HEK293T (cell line): Measurements from ENCODE around the gene NTN1.
A peak's percentile ranks its signal among the peaks of the same experiment; 100 is the strongest.

Source experiments
- CTCF ChIA-PET: fragments of 350-600 bp; formaldehyde crosslinking; extraction: SDS; loops from one replicate; lab custom pipeline; 2021; ENCODE audit warnings: antibody characterized with exemption, inconsistent platforms; lab: Yijun Ruan, JAX
- POLR2A ChIA-PET: fragments of 350-600 bp; formaldehyde crosslinking; extraction: SDS; loops from one replicate; lab custom pipeline; 2020; ENCODE audit warnings: antibody characterized with exemption, inconsistent platforms; lab: Yijun Ruan, JAX
- DNase-seq: peaks from one replicate; pipeline ENCODE4 v3.0.0; 2012; ENCODE audit warnings: mixed read lengths; ENCODE audit errors: extremely low spot score
- ARNT ChIP-seq: fragments of 450-650 bp; IDR thresholded peaks from 2 replicates; pipeline ENCODE4 v1.6.1; 2017; ENCODE audit warnings: mild to moderate bottlenecking
- BHLHE40 ChIP-seq: fragments of 450-650 bp; IDR thresholded peaks from 2 replicates; pipeline ENCODE4 v1.6.1; 2016; ENCODE audit warnings: mild to moderate bottlenecking, moderate library complexity, borderline replicate concordance
- CTBP1 ChIP-seq: fragments of 450-650 bp; IDR thresholded peaks from 2 replicates; pipeline ENCODE4 v1.6.1; 2016; ENCODE audit warnings: borderline replicate concordance
- ELF4 ChIP-seq: fragments of 450-650 bp; IDR thresholded peaks from 2 replicates; pipeline ENCODE4 v1.6.1; 2017; ENCODE audit warnings: antibody characterized with exemption
- FOXA1 ChIP-seq: fragments of 450-650 bp; IDR thresholded peaks from 2 replicates; pipeline ENCODE4 v1.6.1; 2016; ENCODE audit warnings: mild to moderate bottlenecking
- FOXK2 ChIP-seq: fragments of 450-650 bp; IDR thresholded peaks from 2 replicates; pipeline ENCODE4 v1.6.1; 2016; ENCODE audit warnings: mild to moderate bottlenecking
- FOXM1 ChIP-seq: fragments of 450-650 bp; IDR thresholded peaks from 2 replicates; pipeline ENCODE4 v1.6.1; 2017; ENCODE audit warnings: mild to moderate bottlenecking, borderline replicate concordance
- HDGF ChIP-seq: fragments of 450-650 bp; IDR thresholded peaks from 2 replicates; pipeline ENCODE4 v1.6.1; 2017; ENCODE audit warnings: antibody characterized with exemption, borderline replicate concordance
- L3MBTL2 ChIP-seq: fragments of 450-650 bp; conservative IDR thresholded peaks from 2 replicates; pipeline ENCODE4 v1.6.1; 2016; ENCODE audit warnings: mild to moderate bottlenecking
- LEF1 ChIP-seq: fragments of 450-650 bp; IDR thresholded peaks from 2 replicates; pipeline ENCODE4 v1.6.1; 2017; ENCODE audit warnings: mild to moderate bottlenecking, borderline replicate concordance
- NFRKB ChIP-seq: fragments of 450-650 bp; IDR thresholded peaks from 2 replicates; pipeline ENCODE4 v1.6.1; 2016; ENCODE audit warnings: mild to moderate bottlenecking, moderate library complexity
- PKNOX1 ChIP-seq: fragments of 450-650 bp; IDR thresholded peaks from 2 replicates; pipeline ENCODE4 v1.6.1; 2016
- SP1 ChIP-seq: fragments of 450-650 bp; IDR thresholded peaks from 2 replicates; pipeline ENCODE4 v1.6.1; 2017
- SUZ12 ChIP-seq: fragments of 450-650 bp; IDR thresholded peaks from 2 replicates; pipeline ENCODE4 v1.6.1; 2016; ENCODE audit warnings: mild to moderate bottlenecking
- TARDBP ChIP-seq: fragments of 450-650 bp; IDR thresholded peaks from 2 replicates; pipeline ENCODE4 v1.6.1; 2016
- ZNF384 ChIP-seq: fragments of 450-650 bp; IDR thresholded peaks from 2 replicates; pipeline ENCODE4 v1.6.1; 2016

Gene NTN1

GRCh38 chr17:9217151-9218056 is 196.1 kb downstream of the NTN1 start:
- POLR2A ChIA-PET, result no interaction called here
- DNase-seq, result no peak
- TF ChIP-seq CTBP1 (no peak), ZNF384 (peak; percentile 53; the same call in 1 of the 2 replicates)
- CTCF ChIA-PET, result interaction anchor here (0.6 kb wide), 1 partner anchor 536 kb away, joined by 3 read pairs; no protein-coding TSS in a partner anchor

GRCh38 chr17:9218064-9218635 is 196.8 kb downstream of the NTN1 start:
- TF ChIP-seq SP1 (no peak), ZNF384 (no peak), FOXK2 (no peak), ELF4 (no peak), LEF1 (no peak), PKNOX1 (no peak), HDGF (no peak), FOXA1 (no peak), L3MBTL2 (no peak), NFRKB (no peak), BHLHE40 (no peak)
- CTCF ChIA-PET, result interaction anchor here (0.6 kb wide), 1 partner anchor 359 kb away, joined by 3 read pairs; no protein-coding TSS in a partner anchor
- no peak for DNase-seq
- POLR2A ChIA-PET, result no interaction called here

GRCh38 chr17:9218911-9219310 is 197.6 kb downstream of the NTN1 start:
- DNase-seq, result no peak
- ChIA-PET CTCF (no interaction called here), POLR2A (no interaction called here)
- TF ChIP-seq L3MBTL2 (no peak), SP1 (no peak), CTBP1 (no peak), FOXK2 (no peak), LEF1 (no peak), FOXA1 (no peak), NFRKB (no peak), FOXM1 (no peak), ELF4 (no peak)

- CTCF ChIA-PET, result no interaction called here
These were observed 198.5 kb downstream of the NTN1 start for GRCh38 chr17:9219631-9220397.

GRCh38 chr17:9220398-9221146 is 199.3 kb downstream of the NTN1 start:
- TF ChIP-seq FOXM1 (no peak), LEF1 (no peak), FOXA1 (no peak), HDGF (no peak), NFRKB (no peak), SUZ12 (no peak), SP1 (no peak), CTBP1 (no peak), FOXK2 (no peak)
- DNase-seq, result no peak
- CTCF ChIA-PET, result no interaction called here
- POLR2A ChIA-PET, result no interaction called here

More at GRCh38 chr17:9219631-9220397, 198.5 kb downstream of the NTN1 start:
- POLR2A ChIA-PET, result no interaction called here
- DNase-seq, result no peak
- TF ChIP-seq SP1 (no peak), FOXK2 (no peak), PKNOX1 (no peak), LEF1 (no peak), ZNF384 (no peak), TARDBP (no peak), CTBP1 (no peak), FOXM1 (no peak), ARNT (no peak), ELF4 (no peak), BHLHE40 (no peak), SUZ12 (no peak), L3MBTL2 (no peak)

GRCh38 chr17:9221147-9221921 is 200.0 kb downstream of the NTN1 start:
- ChIA-PET POLR2A (no interaction called here), CTCF (no interaction called here)
- TF ChIP-seq SP1 (no peak), SUZ12 (no peak), L3MBTL2 (no peak), LEF1 (no peak)
- DNase-seq, result no peak
